ENCODE results near the gene KDM4B. TPM values are rescaled to one million over a fixed set of nuclear protein-coding genes. Genes with fewer than 3 reads are reported as not detected.
"Not testable (repeated sequence)": the region's sequence is repeated elsewhere in the genome, so short reads cannot be mapped to it uniquely, and the experiment has no call there.

KDM4B gene
- total and polyA plus RNA-seq, 3 donors from 2014 or later: 33.3 to 72.7 (median 67.7) TPM

- intact Hi-C loops (cut with DNase I; ENCODE audit: low total_unique reads): no loop called here
- H3K27me3 ChIP-seq: no peaks in the 10 kb centered on the region
- no peak overlapping the region for H3K4me3 ChIP-seq
- H3K36me3 ChIP-seq (ENCODE audit: low read depth, missing control alignments): no peaks in the 10 kb centered on the region
- no peak overlapping the region for H3K27ac ChIP-seq
- DNase-seq: no peak
- H3K9me3 ChIP-seq: no peaks in the 10 kb centered on the region
- WGBS, 2 donors: 89 to 96% methylated on average over 15 of the region's 15 CpGs
- H3K4me1 ChIP-seq: peaks cover 28% of the 10 kb centered on the region
- no peak for TF ChIP-seq POLR2A (IDR thresholded peaks at IDR 0.05)
Measured at GRCh38 chr19:5028229-5028886, 59.4 kb downstream of the KDM4B start.

DNA sequence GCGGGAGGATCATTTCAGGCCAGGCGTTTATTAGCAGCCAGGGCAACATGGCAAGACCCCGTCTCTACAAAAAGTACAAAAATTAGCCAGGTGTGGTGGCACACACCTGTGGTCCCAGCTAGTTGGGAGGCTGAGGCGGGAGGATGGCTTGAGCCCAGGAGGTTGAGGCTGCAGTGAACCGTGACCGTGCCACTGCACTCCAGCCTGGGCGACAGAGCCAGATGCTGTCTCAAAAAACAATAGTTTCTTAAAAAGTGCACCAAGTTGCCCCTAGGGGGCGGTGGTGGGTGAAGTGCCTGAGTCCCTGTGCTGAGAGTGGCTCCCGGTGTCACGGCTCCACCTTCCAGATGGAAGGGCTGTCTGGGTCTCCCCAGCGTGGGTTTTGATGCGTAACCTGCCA, 60.7 kb downstream of the KDM4B start:
- DNase-seq: peak; percentile 72

DNA sequence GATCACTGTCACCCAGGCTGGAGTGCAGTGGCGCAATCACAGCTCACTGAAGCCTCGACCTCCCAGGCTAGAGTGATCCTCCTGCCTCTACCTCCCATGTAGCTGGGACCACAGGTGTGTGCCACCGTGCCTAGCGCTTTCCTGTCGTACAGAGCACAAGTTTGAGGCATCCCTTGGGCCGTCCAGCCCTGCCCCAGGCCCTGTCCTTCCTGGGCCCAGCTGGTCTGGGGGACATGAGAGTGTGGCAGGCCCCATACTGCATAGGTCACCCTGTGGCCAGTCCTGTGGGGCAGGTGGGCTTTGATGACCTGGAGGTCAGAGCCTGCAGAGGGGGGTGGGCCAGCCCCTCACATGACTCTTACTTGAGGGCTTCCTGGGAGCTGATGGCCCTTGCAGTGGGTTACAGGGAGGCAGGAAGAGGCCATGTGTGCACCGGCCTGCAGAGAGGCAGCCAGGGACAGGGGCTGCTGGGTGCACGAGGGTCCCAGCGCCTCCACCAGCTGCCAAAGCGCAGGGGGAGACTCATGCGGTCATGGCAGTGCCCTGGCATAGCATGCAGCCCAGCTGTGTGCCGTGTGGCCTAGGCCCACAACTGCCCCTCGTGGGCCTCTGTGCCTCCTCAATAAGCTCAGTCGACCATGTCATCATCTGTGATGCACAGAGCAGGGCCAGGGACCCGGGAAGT, 61.4 kb downstream of the KDM4B start:
- TF ChIP-seq POLR2A (IDR thresholded peaks at IDR 0.05): no peak
- TF ChIP-seq, protein P1, sequence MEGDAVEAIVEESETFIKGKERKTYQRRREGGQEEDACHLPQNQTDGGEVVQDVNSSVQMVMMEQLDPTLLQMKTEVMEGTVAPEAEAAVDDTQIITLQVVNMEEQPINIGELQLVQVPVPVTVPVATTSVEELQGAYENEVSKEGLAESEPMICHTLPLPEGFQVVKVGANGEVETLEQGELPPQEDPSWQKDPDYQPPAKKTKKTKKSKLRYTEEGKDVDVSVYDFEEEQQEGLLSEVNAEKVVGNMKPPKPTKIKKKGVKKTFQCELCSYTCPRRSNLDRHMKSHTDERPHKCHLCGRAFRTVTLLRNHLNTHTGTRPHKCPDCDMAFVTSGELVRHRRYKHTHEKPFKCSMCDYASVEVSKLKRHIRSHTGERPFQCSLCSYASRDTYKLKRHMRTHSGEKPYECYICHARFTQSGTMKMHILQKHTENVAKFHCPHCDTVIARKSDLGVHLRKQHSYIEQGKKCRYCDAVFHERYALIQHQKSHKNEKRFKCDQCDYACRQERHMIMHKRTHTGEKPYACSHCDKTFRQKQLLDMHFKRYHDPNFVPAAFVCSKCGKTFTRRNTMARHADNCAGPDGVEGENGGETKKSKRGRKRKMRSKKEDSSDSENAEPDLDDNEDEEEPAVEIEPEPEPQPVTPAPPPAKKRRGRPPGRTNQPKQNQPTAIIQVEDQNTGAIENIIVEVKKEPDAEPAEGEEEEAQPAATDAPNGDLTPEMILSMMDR (IDR thresholded peaks at IDR 0.05): no peak
- H3K4me3 ChIP-seq: no peak overlapping the region
- no peaks in the 10 kb centered on the region for H3K9me3 ChIP-seq
- no peak for DNase-seq
- WGBS, 2 donors: 84 to 91% methylated on average over 5 to 15 of the region's 15 CpGs
- H3K27ac ChIP-seq: no peak overlapping the region
- H3K36me3 ChIP-seq (ENCODE audit: low read depth, missing control alignments): no peaks in the 10 kb centered on the region
- peaks cover 25% of the 10 kb centered on the region for H3K4me1 ChIP-seq
- intact Hi-C loops (cut with DNase I; ENCODE audit: low total_unique reads): loop anchor here (5.0 kb wide), 2 partner anchors 158 to 218 kb away; no protein-coding TSS in a partner anchor
- H3K27me3 ChIP-seq: no peaks in the 10 kb centered on the region

More for the DNA sequence above, 60.7 kb downstream of the KDM4B start:
- H3K27ac ChIP-seq; H3K9me3 ChIP-seq; H3K4me3 ChIP-seq; intact Hi-C loops (cut with DNase I; ENCODE audit: low total_unique reads); H3K36me3 ChIP-seq (ENCODE audit: low read depth, missing control alignments); H3K27me3 ChIP-seq: not testable (repeated sequence)
- peaks cover 21% of the 10 kb centered on the region for H3K4me1 ChIP-seq
- TF ChIP-seq, protein P1 (IDR thresholded peaks at IDR 0.05): peak; percentile 14 to 73 (median 47)
- WGBS, 2 donors: 78 to 81% methylated on average over 12 of the region's 12 CpGs

GRCh38 chr19:5030822-5031221, 61.9 kb downstream of the KDM4B start:
- intact Hi-C loops (cut with DNase I; ENCODE audit: low total_unique reads): loop anchor here (5.0 kb wide), 2 partner anchors 159 to 219 kb away; no protein-coding TSS in a partner anchor
- H3K9me3 ChIP-seq: no peaks in the 10 kb centered on the region
- 60 to 93% methylated on average over 1 to 12 of the region's 13 CpGs for WGBS, 2 donors

More at GRCh38 chr19:5030822-5031221, 61.9 kb downstream of the KDM4B start:
- peaks cover 31% of the 10 kb centered on the region for H3K4me1 ChIP-seq
- DNase-seq: no peak
- H3K27ac ChIP-seq: no peak overlapping the region
- H3K4me3 ChIP-seq: no peak overlapping the region
- TF ChIP-seq POLR2A (IDR thresholded peaks at IDR 0.05): no peak
- TF ChIP-seq, protein P1 (IDR thresholded peaks at IDR 0.05): no peak
- H3K27me3 ChIP-seq: no peaks in the 10 kb centered on the region
- H3K36me3 ChIP-seq (ENCODE audit: low read depth, missing control alignments): no peaks in the 10 kb centered on the region
